ENCODE measurements around the gene SRRM4. TPM values are rescaled to one million over a fixed set of nuclear protein-coding genes. Genes with fewer than 3 reads are reported as not detected.

SRRM4 gene
- total and polyA plus RNA-seq, 3 donors from 2014 or later: 0.37 to 1.4 (median 0.79) TPM

- H3K9me3 ChIP-seq: no peaks in the 10 kb centered on the region
- H3K27ac ChIP-seq: no peak overlapping the region
- H3K4me1 ChIP-seq: no peaks in the 10 kb centered on the region
- TF ChIP-seq CTCF (IDR thresholded peaks at IDR 0.05) (no peak), POLR2A (IDR thresholded peaks at IDR 0.05) (no peak)
- no peak for DNase-seq
- H3K27me3 ChIP-seq: no peaks in the 10 kb centered on the region
- H3K4me3 ChIP-seq: no peak overlapping the region
- H3K36me3 ChIP-seq (ENCODE audit: low read depth, missing control alignments): no peaks in the 10 kb centered on the region
- intact Hi-C loops (cut with DNase I; ENCODE audit: low total_unique reads): no loop called here
- 61 to 67% methylated on average over 3 of the region's 3 CpGs for WGBS, 2 donors
Measured at GRCh38 chr12:119129827-119130434, 148.6 kb downstream of the SRRM4 start.

- Histone ChIP-seq H3K4me3 (no peak overlapping the region), H3K27me3 (no peaks in the 10 kb centered on the region), H3K9me3 (no peaks in the 10 kb centered on the region), H3K27ac (no peak overlapping the region), H3K4me1 (no peaks in the 10 kb centered on the region), H3K36me3 (ENCODE audit: low read depth, missing control alignments) (no peaks in the 10 kb centered on the region)
- intact Hi-C loops (cut with DNase I; ENCODE audit: low total_unique reads): no loop called here
- TF ChIP-seq CTCF (IDR thresholded peaks at IDR 0.05) (no peak), POLR2A (IDR thresholded peaks at IDR 0.05) (no peak)
- WGBS, 2 donors: 85 to 88% methylated on average over 10 of the region's 10 CpGs
- DNase-seq: no peak
Measured at GRCh38 chr12:119130523-119130922, 149.2 kb downstream of the SRRM4 start.

- H3K36me3 ChIP-seq (ENCODE audit: low read depth, missing control alignments): no peaks in the 10 kb centered on the region
- H3K27ac ChIP-seq: no peak overlapping the region
- H3K4me1 ChIP-seq: no peaks in the 10 kb centered on the region
- TF ChIP-seq POLR2A (IDR thresholded peaks at IDR 0.05) (no peak), CTCF (IDR thresholded peaks at IDR 0.05) (no peak)
- WGBS, 2 donors: 95 to 100% methylated on average over 3 of the region's 3 CpGs
- H3K9me3 ChIP-seq: no peaks in the 10 kb centered on the region
- no peak for DNase-seq
- no peaks in the 10 kb centered on the region for H3K27me3 ChIP-seq
- no peak overlapping the region for H3K4me3 ChIP-seq
- intact Hi-C loops (cut with DNase I; ENCODE audit: low total_unique reads): no loop called here
Measured at GRCh38 chr12:119134284-119135072, 153.1 kb downstream of the SRRM4 start.

- no peak overlapping the region for H3K4me3 ChIP-seq
- WGBS, 2 donors: 66 to 74% methylated on average over 4 of the region's 4 CpGs
- H3K27ac ChIP-seq: no peak overlapping the region
- H3K36me3 ChIP-seq (ENCODE audit: low read depth, missing control alignments): no peaks in the 10 kb centered on the region
- no peaks in the 10 kb centered on the region for H3K27me3 ChIP-seq
- H3K9me3 ChIP-seq: no peaks in the 10 kb centered on the region
- TF ChIP-seq CTCF (IDR thresholded peaks at IDR 0.05) (no peak), POLR2A (IDR thresholded peaks at IDR 0.05) (no peak)
- no peak for DNase-seq
- intact Hi-C loops (cut with DNase I; ENCODE audit: low total_unique reads): no loop called here
- no peaks in the 10 kb centered on the region for H3K4me1 ChIP-seq
Measured at GRCh38 chr12:119136811-119137410, 155.6 kb downstream of the SRRM4 start.

Measured in testis (tissue), 3 donors.